Measurements from ENCODE around the gene C19orf81.

C19orf81 gene

DNA sequence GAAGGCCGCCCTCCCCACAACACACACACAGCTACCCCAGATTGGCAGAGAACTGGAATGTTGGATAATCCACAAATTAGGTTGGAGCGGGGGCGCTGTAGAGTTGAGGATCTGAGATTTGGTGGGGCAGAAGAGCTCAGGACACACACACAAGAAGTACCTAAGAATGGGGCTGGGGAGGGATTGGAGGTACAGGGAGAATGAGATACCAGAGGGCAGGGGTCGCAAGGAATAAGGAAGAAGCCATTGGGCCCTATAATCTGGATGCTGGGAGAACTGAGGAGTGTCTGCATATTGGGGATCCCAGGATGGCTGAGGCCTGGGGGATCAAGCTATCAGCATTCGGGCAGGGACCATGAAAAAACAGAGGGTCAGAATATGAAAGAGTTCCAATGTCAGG lies 21.1 kb upstream of the C19orf81 start:
- TF ChIP-seq, protein P1, sequence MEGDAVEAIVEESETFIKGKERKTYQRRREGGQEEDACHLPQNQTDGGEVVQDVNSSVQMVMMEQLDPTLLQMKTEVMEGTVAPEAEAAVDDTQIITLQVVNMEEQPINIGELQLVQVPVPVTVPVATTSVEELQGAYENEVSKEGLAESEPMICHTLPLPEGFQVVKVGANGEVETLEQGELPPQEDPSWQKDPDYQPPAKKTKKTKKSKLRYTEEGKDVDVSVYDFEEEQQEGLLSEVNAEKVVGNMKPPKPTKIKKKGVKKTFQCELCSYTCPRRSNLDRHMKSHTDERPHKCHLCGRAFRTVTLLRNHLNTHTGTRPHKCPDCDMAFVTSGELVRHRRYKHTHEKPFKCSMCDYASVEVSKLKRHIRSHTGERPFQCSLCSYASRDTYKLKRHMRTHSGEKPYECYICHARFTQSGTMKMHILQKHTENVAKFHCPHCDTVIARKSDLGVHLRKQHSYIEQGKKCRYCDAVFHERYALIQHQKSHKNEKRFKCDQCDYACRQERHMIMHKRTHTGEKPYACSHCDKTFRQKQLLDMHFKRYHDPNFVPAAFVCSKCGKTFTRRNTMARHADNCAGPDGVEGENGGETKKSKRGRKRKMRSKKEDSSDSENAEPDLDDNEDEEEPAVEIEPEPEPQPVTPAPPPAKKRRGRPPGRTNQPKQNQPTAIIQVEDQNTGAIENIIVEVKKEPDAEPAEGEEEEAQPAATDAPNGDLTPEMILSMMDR (IDR thresholded peaks at IDR 0.05; ENCODE audit: extremely low read depth, missing control alignments): no peak

DNA sequence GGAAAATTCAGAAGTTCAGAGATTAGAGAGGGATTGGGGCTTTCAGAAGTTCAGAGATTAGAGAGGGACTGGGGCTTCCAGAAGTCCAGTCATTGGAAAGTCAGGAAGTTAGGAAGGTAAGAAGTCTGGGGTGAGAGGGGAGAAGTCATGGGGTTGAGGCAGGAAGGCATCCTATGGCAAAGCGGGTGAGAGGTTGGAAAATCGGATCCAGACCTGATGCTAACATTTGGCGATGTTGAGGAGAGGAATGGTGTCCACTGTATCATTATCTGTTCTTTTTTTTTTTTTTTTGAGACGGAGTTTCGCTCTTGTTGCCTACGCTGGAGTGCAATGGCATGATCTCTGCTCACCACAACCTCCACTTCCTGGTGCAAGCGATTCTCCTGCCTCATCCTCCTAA lies 20.7 kb upstream of the C19orf81 start:
- TF ChIP-seq, protein P1 (IDR thresholded peaks at IDR 0.05; ENCODE audit: extremely low read depth, missing control alignments): no peak

More for the DNA sequence above, 21.1 kb upstream of the C19orf81 start:
- DNase-seq (ENCODE audit: low spot score): no peak

DNA sequence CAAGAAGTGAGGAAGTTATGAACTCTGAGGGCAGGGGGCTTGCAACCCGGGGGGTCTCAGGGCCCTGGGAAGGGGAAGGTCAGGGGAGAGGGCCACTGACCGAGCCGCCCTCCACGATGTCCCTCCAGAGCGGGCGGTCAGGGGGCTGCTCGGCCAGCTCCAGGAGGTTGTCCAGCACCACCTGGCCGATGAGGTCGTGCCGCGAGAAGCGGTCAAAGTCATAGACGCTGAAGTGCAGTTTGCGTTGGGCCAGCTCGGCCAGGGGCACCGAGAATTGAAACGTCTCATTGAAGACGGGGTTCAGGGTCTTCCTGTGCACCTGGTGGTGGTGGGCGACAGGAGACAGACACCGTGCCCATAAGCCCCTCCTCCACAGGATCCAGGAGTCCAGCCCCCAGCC lies 20.1 kb upstream of the C19orf81 start:
- TF ChIP-seq, protein P1 (IDR thresholded peaks at IDR 0.05; ENCODE audit: extremely low read depth, missing control alignments): no peak
- no peak for DNase-seq (ENCODE audit: low spot score)

More for the DNA sequence above, 20.7 kb upstream of the C19orf81 start:
- no peak for DNase-seq (ENCODE audit: low spot score)

DNA sequence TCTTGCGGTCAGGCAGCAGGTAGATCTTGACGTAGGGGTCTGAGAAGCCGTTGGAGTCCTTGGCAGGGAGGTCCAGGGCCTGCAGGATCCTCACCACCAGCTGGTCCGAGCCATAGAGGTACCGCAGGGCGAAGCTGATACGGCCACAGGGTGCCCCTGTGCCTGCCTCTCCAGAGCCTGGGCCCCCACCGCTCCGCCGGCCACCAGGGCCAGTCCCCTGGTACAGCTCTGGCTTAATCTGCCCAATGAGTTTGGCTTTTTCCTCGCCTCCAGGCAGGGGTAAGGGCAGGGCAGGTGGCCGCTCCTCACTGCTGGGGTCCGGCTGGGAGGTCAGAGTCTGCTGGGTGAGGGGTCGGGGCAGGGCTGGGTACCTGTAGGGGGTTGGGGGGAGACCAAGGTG lies 19.4 kb upstream of the C19orf81 start:
- TF ChIP-seq, protein P1 (IDR thresholded peaks at IDR 0.05; ENCODE audit: extremely low read depth, missing control alignments): no peak
- DNase-seq (ENCODE audit: low spot score): no peak

DNA sequence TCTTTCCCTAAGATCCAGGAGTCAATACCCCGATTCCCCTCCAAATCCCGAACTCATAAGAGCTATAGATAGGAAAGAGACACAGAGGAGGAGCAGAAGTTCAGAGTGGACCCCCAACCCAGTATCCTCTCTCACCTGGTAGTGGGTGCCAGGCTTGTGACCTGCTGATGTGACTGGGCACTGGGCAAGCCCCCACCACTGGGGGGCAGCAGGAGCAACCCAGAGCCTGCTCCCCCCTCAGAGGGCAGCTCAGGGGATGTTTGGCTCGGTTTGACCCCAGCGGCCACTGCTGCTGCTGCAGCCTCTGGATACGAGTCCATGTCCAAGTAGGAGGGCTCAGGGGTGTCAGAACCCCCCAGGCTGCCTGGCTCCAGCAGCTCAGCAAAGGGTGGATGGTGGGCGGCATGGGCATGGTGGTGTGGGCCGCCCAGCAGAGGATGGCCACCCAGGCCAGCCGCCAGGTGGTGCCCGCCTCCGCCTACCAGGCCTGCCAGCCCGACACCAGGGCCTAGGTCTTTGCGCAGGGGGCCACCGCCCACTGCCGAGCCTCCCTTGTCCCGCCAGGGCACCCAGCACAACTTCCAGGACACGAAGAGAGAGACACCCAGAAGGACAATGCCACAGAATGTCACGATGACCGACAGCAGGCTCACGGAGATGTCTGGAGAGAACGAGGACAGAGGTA lies 17.0 kb upstream of the C19orf81 start:
- TF ChIP-seq, protein P1 (IDR thresholded peaks at IDR 0.05; ENCODE audit: extremely low read depth, missing control alignments): no peak
- no peak for DNase-seq (ENCODE audit: low spot score)

DNA sequence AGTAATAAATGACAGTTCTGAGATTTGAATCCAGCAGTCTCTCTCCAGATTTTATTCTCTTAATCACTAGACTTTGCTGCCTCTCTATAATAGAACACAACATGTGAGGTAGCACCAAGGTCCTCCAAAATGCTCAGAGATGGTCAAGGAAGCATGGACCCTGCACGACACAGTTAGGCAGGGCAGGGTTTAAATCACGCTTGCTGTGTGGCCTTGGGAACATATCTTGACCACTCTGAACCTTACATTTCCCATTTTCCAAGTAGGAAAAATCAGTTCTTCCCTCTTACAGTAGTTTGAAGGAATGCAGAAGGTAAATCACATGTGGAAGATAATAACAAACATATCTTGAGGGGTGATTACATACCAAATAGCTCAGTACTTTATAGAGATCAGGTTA lies 15.9 kb upstream of the C19orf81 start:
- TF ChIP-seq, protein P1 (IDR thresholded peaks at IDR 0.05; ENCODE audit: extremely low read depth, missing control alignments): no peak
- DNase-seq (ENCODE audit: low spot score): no peak

DNA sequence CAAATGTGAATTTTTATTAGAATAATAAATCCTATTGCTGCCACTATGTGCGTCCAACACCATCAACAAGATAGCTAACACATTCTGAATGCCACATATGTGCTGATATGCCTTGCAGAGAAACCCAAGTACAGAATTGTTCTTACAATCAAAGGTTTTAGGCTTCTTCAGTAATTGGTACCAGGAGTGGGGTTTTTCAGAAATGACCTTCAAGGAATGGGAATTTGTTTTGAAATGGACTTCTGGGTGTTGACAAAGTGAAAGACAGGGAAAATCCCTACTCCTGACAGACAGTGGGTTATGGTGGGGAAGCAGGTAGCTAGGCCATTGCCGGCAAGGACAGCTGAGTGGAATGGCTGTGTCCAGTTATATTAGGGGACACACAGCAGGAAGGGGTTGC lies 15.3 kb upstream of the C19orf81 start:
- no peak for DNase-seq (ENCODE audit: low spot score)
- TF ChIP-seq, protein P1 (IDR thresholded peaks at IDR 0.05; ENCODE audit: extremely low read depth, missing control alignments): no peak
